Measurements from ENCODE around the gene TRAPPC8.

DNA sequence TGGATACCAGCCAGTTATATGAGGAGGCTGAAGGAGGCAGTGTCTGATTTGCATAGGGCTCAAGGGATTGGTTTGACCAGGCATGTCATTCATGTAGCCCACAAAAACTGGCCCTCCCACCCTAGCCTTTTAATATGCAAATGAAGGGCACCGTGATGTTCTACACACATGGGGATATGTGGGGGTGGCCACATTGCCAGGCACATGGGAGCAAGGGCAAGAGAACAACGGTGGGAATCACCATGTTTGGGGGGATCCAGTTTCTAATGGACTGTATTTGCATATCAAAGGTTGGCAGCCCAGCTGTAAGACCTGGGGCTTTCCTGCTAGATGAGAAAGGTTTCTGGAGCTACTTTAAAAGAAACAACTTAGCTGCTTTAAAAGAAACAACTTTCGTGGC, 117.2 kb downstream of the TRAPPC8 start:
- TF ChIP-seq, protein P1, sequence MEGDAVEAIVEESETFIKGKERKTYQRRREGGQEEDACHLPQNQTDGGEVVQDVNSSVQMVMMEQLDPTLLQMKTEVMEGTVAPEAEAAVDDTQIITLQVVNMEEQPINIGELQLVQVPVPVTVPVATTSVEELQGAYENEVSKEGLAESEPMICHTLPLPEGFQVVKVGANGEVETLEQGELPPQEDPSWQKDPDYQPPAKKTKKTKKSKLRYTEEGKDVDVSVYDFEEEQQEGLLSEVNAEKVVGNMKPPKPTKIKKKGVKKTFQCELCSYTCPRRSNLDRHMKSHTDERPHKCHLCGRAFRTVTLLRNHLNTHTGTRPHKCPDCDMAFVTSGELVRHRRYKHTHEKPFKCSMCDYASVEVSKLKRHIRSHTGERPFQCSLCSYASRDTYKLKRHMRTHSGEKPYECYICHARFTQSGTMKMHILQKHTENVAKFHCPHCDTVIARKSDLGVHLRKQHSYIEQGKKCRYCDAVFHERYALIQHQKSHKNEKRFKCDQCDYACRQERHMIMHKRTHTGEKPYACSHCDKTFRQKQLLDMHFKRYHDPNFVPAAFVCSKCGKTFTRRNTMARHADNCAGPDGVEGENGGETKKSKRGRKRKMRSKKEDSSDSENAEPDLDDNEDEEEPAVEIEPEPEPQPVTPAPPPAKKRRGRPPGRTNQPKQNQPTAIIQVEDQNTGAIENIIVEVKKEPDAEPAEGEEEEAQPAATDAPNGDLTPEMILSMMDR (IDR thresholded peaks at IDR 0.05), result no peak
- TF ChIP-seq POLR2A (IDR thresholded peaks at IDR 0.05), result no peak
